PC-3 (cell line): ENCODE data around the gene RAB17. TPM values are rescaled to one million over a fixed set of nuclear protein-coding genes. Genes with fewer than 3 reads are reported as not detected.

Experiments
- ATAC-seq: fragments of 200-7000 bp; cut with Tn5 transposase; 2 replicates; pipeline ENCODE4 v1.9.1; 2020; ENCODE audit warnings: mild to moderate bottlenecking, moderate library complexity
- BruUV-seq: library from RNA; stranded (reverse); fragments of 400-500 nt; replicated peaks from 2 replicates; lab custom pipeline; 2021; lab: Mats Ljungman, UMichigan
- CTCF ChIA-PET: fragments of 300-600 bp; sonication (Branson Sonifier 250); formaldehyde crosslinking; loops from one replicate; lab custom pipeline; 2022; ENCODE audit warnings: antibody characterized with exemption; lab: Charles Lee
- POLR2A ChIA-PET: fragments of 300-600 bp; sonication (Branson Sonifier 250); formaldehyde crosslinking; loops from one replicate; lab custom pipeline; 2022; ENCODE audit warnings: antibody characterized with exemption; ENCODE audit not compliant: unreplicated experiment; lab: Charles Lee
- DNase-seq: peaks from one replicate; pipeline ENCODE4 v3.0.0-alpha.2; 2015
- H2AFZ ChIP-seq: fragments of 300-600 bp; sonication (generic); 2 replicates; pipeline ENCODE4 v1.6.0; 2016; ENCODE audit warnings: antibody characterized with exemption, low read length
- H3F3A ChIP-seq: fragments of 300-600 bp; sonication (generic); one replicate; pipeline ENCODE4 v1.6.0; 2017; ENCODE audit warnings: antibody characterized with exemption, low read length, control low read depth, mild to moderate bottlenecking; ENCODE audit not compliant: unreplicated experiment
- H3K27ac ChIP-seq: fragments of 300-600 bp; sonication (generic); 2 replicates; pipeline ENCODE4 v1.5.1; 2016; ENCODE audit warnings: mild to moderate bottlenecking, low read length
- H3K27me3 ChIP-seq: fragments of 300-600 bp; sonication (generic); 2 replicates; pipeline ENCODE4 v1.6.1; 2016; ENCODE audit warnings: low read length, mixed read lengths
- H3K36me3 ChIP-seq: fragments of 300-600 bp; sonication (generic); 2 replicates; pipeline ENCODE4 v1.6.1; 2016; ENCODE audit warnings: low read depth, mixed run types, low read length, mixed read lengths
- H3K4me1 ChIP-seq: fragments of 300-600 bp; sonication (generic); 2 replicates; pipeline ENCODE4 v1.5.1; 2016; ENCODE audit warnings: low read length; ENCODE audit not compliant: insufficient read depth
- H3K4me2 ChIP-seq: fragments of 300-600 bp; sonication (generic); 2 replicates; pipeline ENCODE4 v1.6.0; 2016; ENCODE audit warnings: low read length
- H3K4me3 ChIP-seq: fragments of 300-600 bp; sonication (generic); 2 replicates; pipeline ENCODE4 v1.5.1; 2016; ENCODE audit warnings: mild to moderate bottlenecking, low read length, mixed read lengths
- H3K79me2 ChIP-seq: fragments of 300-600 bp; sonication (generic); 2 replicates; pipeline ENCODE4 v1.6.1; 2017; ENCODE audit warnings: low read length, mixed read lengths
- H3K9ac ChIP-seq: fragments of 300-600 bp; sonication (generic); 2 replicates; pipeline ENCODE4 v1.6.0; 2016; ENCODE audit warnings: mild to moderate bottlenecking, low read length
- H3K9me2 ChIP-seq: fragments of 300-600 bp; sonication (generic); replicated peaks from 2 replicates; pipeline ENCODE4 v1.6.1; 2016; ENCODE audit warnings: mixed run types, low read length, mixed read lengths
- H3K9me3 ChIP-seq: fragments of 300-600 bp; sonication (generic); 2 replicates; pipeline ENCODE4 v1.6.1; 2016; ENCODE audit warnings: low read length, mixed read lengths
- H4K20me1 ChIP-seq: fragments of 300-600 bp; sonication (generic); 2 replicates; pipeline ENCODE4 v1.6.1; 2016; ENCODE audit warnings: low read length, mixed read lengths
- EZH2 ChIP-seq: fragments of 300-600 bp; sonication (generic); IDR thresholded peaks from one replicate; pipeline ENCODE4 v1.6.1; 2017; ENCODE audit warnings: antibody characterized with exemption, mild to moderate bottlenecking, low read length; ENCODE audit not compliant: unreplicated experiment
- EZH2phosphoT487 ChIP-seq: fragments of 300-600 bp; sonication (generic); IDR thresholded peaks from 2 replicates; pipeline ENCODE4 v1.6.1; 2018; ENCODE audit warnings: mild to moderate bottlenecking, antibody characterized with exemption, low read length, borderline replicate concordance
- intact Hi-C: fragments of 100-400 bp; cut with micrococcal nuclease; formaldehyde crosslinking; loops from 2 replicates; pipeline ENCODE4 v1.9.0; 2023
- total RNA-seq: library from RNA; depleted of rRNA; stranded (reverse); fragments of >200 nt; gene quantifications from 2 replicates; pipeline ENCODE4 v1.2.3, GENCODE V29; 2014
- TF ChIP-seq, protein P1 (sequence below): fragments of 300-600 bp; sonication (generic); conservative IDR thresholded peaks from 2 replicates; pipeline ENCODE4 v1.5.1; 2017; ENCODE audit warnings: antibody characterized with exemption, low read depth, mild to moderate bottlenecking, low read length

RAB17 gene
- total RNA-seq, 1 experiment from 2014 or later, result 28.9 TPM

DNA sequence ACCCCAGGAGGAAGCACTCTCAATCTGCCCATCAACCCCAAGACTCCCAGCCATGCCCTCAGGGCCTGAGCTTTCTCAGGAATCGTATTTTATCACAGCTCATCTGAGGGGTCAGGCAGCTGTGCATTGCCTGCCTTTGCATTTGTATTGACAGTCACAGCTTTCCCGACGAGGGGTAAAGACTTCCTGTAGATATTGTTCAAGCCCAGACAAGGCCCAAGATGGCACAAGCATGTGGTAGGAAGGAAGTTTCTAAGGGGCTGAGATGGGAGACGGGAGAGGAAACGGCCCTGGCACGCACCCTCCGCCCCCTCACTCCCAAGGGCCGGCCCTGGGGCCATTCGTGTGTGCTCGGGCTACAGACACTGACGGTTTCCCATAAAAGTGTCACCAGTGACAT is 58.4 kb downstream of the RAB17 start:
- Histone ChIP-seq H2AFZ (no peak overlapping the region), H4K20me1 (0 out of 2 replicates have a peak, but pooled peaks cover 4% of the 10 kb centered on the region), H3K9me3 (no peaks in the 10 kb centered on the region), H3K4me2 (no peak overlapping the region), H3K36me3 (peaks cover 84% of the 10 kb centered on the region), H3K79me2 (no peaks in the 10 kb centered on the region), H3K9me2 (no peaks in the 10 kb centered on the region), H3K27me3 (no peaks in the 10 kb centered on the region), H3K27ac (no peak overlapping the region), H3K9ac (no peak overlapping the region), H3K4me1 (no peaks in the 10 kb centered on the region), H3F3A (peaks cover 3% of the 10 kb centered on the region), H3K4me3 (no peak overlapping the region)
- POLR2A ChIA-PET, result no interaction called here
- CTCF ChIA-PET, result no interaction called here
- TF ChIP-seq, protein P1, sequence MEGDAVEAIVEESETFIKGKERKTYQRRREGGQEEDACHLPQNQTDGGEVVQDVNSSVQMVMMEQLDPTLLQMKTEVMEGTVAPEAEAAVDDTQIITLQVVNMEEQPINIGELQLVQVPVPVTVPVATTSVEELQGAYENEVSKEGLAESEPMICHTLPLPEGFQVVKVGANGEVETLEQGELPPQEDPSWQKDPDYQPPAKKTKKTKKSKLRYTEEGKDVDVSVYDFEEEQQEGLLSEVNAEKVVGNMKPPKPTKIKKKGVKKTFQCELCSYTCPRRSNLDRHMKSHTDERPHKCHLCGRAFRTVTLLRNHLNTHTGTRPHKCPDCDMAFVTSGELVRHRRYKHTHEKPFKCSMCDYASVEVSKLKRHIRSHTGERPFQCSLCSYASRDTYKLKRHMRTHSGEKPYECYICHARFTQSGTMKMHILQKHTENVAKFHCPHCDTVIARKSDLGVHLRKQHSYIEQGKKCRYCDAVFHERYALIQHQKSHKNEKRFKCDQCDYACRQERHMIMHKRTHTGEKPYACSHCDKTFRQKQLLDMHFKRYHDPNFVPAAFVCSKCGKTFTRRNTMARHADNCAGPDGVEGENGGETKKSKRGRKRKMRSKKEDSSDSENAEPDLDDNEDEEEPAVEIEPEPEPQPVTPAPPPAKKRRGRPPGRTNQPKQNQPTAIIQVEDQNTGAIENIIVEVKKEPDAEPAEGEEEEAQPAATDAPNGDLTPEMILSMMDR, result no peak
- TF ChIP-seq EZH2phosphoT487, result no peak
- TF ChIP-seq EZH2, result no peak
- DNase-seq, result no peak
- BruUV-seq, result no TSS peak
- ATAC-seq, result no peak
- intact Hi-C loops, result no loop called here

DNA sequence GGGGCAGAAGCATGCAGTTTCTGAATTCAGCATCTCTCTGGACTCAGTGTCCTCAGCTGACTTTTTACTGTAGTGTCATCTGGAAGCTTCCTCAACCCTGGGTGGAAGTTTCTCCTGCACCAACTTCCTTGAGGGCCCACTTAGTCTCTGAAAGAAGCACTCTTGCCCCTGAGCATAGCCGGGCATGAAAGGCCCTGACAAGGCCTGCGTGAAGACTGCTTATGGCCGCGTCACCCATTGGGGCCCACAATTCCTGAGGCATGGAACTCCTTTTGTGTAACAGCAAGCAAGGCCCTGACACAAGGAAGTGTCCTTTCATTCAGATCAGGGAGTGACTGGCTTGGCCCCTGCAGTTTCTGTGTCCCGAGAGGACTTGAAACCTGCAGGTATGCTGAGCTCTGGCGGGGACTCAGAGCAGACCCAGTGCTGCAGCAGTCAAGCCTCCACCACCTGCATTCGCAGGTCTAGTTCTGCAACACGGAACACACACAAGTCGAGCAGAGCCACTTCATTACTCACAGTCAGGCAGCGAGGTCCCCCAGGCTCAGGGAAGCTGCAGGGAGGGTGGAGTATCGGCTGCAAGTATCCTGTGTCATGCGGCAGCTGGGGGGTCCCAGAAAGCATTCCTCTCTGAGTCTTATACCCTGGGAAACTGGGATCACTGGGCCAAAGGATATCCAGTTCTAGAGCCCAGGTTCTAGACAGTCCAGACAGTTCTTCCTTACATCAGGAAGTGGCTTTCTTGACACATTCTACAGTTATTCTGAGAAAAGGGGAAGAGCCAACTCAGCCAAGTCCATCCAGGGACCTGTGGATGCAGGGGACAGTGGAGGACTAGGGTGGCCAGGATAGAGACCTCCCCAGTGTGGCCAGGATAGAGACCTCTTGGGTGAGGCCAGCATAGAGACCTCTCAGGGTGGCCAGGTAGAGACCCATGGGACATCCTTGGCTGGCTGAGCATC is 59.8 kb downstream of the RAB17 start:
- Histone ChIP-seq H3K4me3 (no peak overlapping the region), H3K36me3 (peaks cover 86% of the 10 kb centered on the region), H3K27ac (no peak overlapping the region), H3K9ac (no peak overlapping the region), H3K9me2 (no peaks in the 10 kb centered on the region), H2AFZ (no peak overlapping the region), H3K4me1 (no peaks in the 10 kb centered on the region), H4K20me1 (0 out of 2 replicates have a peak, but pooled peaks cover 4% of the 10 kb centered on the region), H3F3A (peaks cover 3% of the 10 kb centered on the region), H3K4me2 (no peak overlapping the region), H3K79me2 (no peaks in the 10 kb centered on the region), H3K9me3 (no peaks in the 10 kb centered on the region), H3K27me3 (no peaks in the 10 kb centered on the region)
- ChIA-PET POLR2A (no interaction called here), CTCF (no interaction called here)
- intact Hi-C loops, result no loop called here
- TF ChIP-seq EZH2 (no peak), EZH2phosphoT487 (no peak)
- TF ChIP-seq, protein P1, result no peak
- BruUV-seq, result no TSS peak
- no peak for ATAC-seq
- no peak for DNase-seq
